Activated CD4-positive, alpha-beta T cell treated with anti-CD3 and anti-CD28 coated beads, Interleukin-2, amount 50 U/mL, for 24 hours (primary cell): Measurements from ENCODE around the gene TTC34.
"Not testable (repeated sequence)": the region's sequence is repeated elsewhere in the genome, so short reads cannot be mapped to it uniquely, and the experiment has no call there.

Experiments used
- DNase-seq, 2 donors: peaks; one replicate each; pipeline ENCODE4 v3.0.0-alpha.2; 2020; ENCODE audit warnings: low read depth in 1 of 2, low spot score in 1 of 2

TTC34 gene

DNA sequence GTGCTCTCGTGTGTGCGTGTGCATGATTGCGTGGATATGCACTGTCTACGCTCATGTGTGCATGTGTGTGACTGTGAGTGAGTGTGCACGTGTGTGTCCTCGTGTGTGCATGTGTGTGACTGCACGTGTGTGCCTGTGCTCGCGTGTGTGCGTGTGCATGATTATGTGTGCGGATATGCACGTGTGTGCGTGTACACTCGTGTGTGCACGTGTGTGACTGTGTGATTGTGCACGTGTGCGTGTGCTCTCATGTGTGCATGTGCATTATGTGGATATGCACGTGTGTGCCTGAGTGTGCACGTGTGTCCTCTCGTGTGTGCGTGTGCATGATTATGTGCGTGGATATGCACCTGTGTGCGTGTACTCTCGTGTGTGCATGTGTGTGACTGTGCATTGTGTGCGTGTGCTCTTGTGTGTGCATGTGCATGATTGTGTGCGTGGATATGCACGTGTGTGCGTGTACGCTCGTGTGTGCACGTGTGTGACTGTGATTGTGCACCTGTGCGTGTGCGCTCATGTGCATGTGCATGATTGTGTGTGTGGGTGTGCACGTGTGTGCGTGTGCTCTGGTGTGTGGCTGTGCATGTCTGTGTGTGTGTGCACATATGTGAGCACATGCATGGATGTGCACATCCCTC is 170.9 kb downstream of the TTC34 start:
- no peak for DNase-seq

- DNase-seq = no peak
Measured at GRCh38 chr1:2629627-2630497, 171.6 kb downstream of the TTC34 start.

GRCh38 chr1:2628933-2629626 is 172.4 kb downstream of the TTC34 start:
- DNase-seq = no peak

- DNase-seq = no peak
Measured at GRCh38 chr1:2628191-2628932, 173.1 kb downstream of the TTC34 start.

GRCh38 chr1:2627746-2628145 is 173.7 kb downstream of the TTC34 start:
- DNase-seq = no peak

- DNase-seq = not testable (repeated sequence)
Measured at GRCh38 chr1:2625748-2626147, 175.7 kb downstream of the TTC34 start.

GRCh38 chr1:2625311-2625710 is 176.2 kb downstream of the TTC34 start:
- no peak for DNase-seq

DNA sequence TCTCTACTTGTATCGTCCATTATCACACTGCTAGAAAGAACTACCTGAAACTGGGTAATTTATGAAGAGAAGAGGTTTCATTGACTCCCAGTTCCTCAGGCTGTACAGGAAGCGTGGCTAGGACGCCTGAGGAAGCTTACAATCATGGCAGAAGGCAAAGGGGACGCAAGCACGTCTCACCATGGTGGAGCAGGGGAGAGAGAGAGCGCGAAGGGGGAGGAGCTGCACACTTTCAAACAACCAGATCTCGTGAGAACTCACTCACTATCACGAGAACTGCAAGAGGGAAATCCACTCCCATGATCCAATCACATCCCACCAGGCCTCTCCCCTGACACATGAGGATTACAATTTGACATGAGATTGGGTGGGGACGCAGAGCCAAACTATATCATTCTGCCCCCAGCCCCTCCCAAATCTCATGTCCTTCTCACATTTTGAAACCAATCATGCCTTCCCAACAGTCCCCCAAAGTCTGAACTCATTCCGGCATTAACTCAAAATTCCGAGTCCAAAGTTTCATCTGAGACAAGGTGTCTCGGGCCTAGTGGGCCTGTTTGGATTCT is 176.7 kb downstream of the TTC34 start:
- no peak for DNase-seq

- no peak for DNase-seq
Measured at GRCh38 chr1:2623571-2624337, 177.7 kb downstream of the TTC34 start.

- DNase-seq = no peak
Measured at GRCh38 chr1:2617971-2618470, 183.5 kb downstream of the TTC34 start.

GRCh38 chr1:2614145-2614544 is 187.3 kb downstream of the TTC34 start:
- DNase-seq = no peak

DNA sequence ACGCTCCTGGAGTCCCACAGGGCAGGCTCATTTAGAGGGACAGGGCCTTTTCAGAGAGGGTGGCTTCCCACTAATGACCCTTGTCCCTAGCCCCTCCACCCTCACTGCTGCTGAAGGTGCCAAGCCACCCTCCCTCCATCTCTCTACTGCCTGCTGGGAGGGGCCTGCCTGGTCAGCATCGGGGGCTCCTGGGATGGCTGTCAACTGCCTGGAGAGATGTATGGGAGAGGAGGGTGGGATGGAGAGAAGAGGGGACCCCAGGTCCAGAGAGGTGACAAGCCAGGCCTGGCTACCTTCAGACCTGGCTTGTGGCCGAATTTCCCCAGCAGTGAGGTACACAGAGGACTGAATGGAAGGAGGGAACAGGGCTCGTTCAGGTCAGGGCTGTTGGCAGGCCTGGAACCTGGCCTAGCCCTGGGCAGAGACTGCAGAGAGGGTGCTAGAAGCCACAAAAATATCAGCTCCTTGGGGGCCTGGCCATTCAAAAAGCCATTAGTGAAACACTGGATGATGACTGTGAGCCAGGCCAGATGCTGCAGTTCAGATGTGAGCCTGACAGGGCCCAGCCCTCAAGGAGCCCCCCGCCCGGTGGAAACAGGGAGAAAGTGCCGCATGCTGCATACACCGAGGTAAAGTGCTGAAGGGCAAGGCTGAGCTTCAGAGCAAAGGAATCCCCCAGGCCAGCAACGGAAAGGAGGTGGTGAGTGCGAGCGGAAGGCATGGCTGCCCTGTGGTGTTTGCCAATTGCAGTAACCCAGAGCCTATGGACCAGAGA is 188.7 kb downstream of the TTC34 start:
- no peak for DNase-seq

DNA sequence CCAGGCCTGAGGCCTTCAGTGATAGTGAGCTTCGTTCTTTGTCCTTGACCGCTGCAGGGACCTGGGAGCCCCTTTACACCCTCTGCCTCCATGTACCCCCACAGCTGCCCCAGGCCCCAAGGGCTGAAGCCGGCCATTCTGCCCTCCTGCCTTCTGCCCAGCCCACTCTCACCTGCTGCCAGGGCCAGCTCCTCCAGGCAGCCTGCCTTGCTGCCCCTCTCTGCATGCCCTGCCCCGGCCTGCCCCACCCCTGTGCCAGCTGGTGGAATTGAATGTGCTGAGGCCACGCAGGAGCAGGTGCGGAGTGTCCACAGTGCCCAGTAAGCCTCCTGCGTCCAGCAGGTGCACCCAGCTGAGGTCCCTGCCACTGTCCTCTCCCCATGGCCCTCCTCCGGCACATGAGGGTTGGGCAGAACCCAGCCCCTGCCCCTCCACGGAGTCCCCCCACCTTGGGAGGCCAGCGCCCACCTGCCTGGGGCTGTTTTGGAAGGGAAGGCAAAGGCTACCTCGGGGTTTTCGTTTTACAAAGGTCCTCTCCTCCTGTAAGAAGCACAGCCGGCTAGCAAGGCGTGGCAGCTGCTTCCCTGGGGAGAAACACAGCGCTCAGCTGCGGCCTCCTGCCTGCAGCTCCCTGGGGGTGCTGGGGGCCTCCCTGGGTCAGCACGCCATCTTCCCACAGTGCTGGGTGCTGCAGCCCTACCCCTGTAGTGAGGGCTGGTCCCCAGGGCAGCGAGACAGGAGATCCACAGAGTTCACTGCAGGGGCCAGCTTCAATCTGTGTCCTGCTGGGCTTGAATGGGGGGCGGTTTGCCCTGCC is 189.7 kb downstream of the TTC34 start:
- no peak for DNase-seq

DNA sequence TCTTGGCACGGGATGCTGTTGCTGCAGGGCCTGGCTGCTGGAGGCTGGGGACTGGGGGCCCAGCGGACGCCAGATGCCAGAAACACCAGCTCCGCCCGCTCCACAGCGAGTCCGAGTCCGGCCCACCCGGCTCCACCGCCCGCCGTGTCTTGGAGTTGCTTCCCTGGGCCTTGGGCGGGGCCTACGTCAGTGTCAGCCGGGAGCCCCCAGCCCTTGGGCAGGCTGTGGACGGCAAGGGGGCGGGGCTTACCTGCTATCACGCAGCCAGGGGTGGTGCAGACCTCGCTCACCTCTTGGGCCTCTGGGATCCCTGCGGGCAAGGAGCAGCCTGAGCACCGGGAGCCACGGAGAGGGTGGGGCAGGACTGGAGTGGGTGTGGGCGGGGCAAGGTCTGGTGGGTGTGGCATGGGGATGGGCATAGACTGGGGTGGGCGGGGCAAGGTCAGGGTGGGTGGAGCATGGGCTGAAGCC is 190.4 kb downstream of the TTC34 start:
- no peak for DNase-seq

GRCh38 chr1:2610036-2610959 is 191.2 kb downstream of the TTC34 start:
- DNase-seq = no peak

- DNase-seq = no peak
Measured at GRCh38 chr1:2609319-2610035, 192.0 kb downstream of the TTC34 start.
